Hepatocyte (in vitro differentiated cells): ENCODE measurements around the gene GSTM1.

Experiments used
- CTCF ChIP-seq: fragments of 200-600 bp; sonication (generic); IDR thresholded peaks from 2 replicates; pipeline ENCODE4 v1.5.1; 2016; ENCODE audit warnings: antibody characterized with exemption, mild to moderate bottlenecking; ENCODE audit not compliant: poor library complexity
- EZH2 ChIP-seq: fragments of 200-600 bp; sonication (generic); IDR thresholded peaks from 2 replicates; pipeline ENCODE4 v1.6.1; 2016; ENCODE audit warnings: antibody characterized with exemption, mild to moderate bottlenecking, borderline replicate concordance
- EZH2phosphoT487 ChIP-seq: fragments of 200-600 bp; sonication (generic); IDR thresholded peaks from one replicate; pipeline ENCODE4 v1.6.1; 2018; ENCODE audit warnings: antibody characterized with exemption, mild to moderate bottlenecking, low read depth, moderate library complexity; ENCODE audit not compliant: unreplicated experiment, severe bottlenecking

GRCh38 chr1:109712321-109712864, 24.8 kb downstream of the GSTM1 start:
- TF ChIP-seq EZH2phosphoT487 (no peak), CTCF (no peak), EZH2 (no peak)
